ENCODE results near the gene ST3GAL4. TPM values are rescaled to one million over a fixed set of nuclear protein-coding genes. Genes with fewer than 3 reads are reported as not detected.

Gene ST3GAL4
- total RNA-seq, 1 donor from 2014 or later: 26.2 TPM

DNA sequence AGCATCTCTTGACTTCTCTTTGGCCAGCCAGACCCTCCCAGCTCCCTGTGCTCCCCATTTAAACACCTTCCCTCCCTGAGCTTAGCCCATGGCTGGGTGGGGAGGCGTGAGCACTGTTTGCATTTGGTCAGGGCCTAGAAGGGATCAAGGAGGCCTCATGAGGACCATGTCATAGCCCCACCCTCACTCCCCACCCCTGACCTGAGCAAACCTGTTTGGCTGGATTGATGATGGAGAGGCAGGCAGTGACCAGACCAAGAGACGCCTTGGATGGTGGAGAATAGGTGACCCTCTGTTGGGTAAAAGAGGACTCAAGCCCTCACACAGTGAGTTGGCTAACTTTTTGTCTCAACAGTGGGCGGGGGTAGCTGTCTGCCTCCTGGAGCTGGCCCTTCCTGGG, 49.9 kb downstream of the ST3GAL4 start:
- H3K4me3 ChIP-seq: no peak overlapping the region
- intact Hi-C loops (cut with DNase I): no loop called here
- DNase-seq (no peak), ATAC-seq (peak; percentile 80 to 83)
- H3K36me3 ChIP-seq: peaks cover 33% of the 10 kb centered on the region
- H3K9me3 ChIP-seq: no peaks in the 10 kb centered on the region
- no peak for TF ChIP-seq CTCF (IDR thresholded peaks at IDR 0.05)
- peak overlapping the region; percentile 36 for H3K27ac ChIP-seq
- H3K4me1 ChIP-seq: peaks cover 8% of the 10 kb centered on the region
- H3K27me3 ChIP-seq (ENCODE audit: low read depth): no peaks in the 10 kb centered on the region

DNA sequence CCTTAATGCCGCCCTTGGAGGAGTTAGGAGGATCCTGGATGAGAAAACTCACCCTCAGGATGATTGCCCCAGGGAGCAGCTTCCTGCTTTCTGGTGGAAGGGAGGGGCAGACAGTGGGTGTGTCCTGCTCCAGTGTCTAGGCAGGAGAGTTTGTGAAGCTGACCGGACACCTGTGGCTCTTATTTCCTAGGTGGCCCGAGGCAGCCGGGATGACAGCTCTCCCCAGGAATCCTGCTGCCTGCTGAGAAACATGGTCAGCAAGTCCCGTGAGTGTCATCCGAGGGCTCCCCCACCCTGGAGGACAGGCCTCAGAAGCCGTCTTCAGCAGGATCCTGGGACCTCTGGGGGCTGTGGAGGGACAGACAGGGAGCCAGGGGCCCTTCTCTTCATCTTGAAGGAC, 50.4 kb downstream of the ST3GAL4 start:
- peak overlapping the region; percentile 36 for H3K27ac ChIP-seq
- H3K27me3 ChIP-seq (ENCODE audit: low read depth): no peaks in the 10 kb centered on the region
- peaks cover 33% of the 10 kb centered on the region for H3K36me3 ChIP-seq
- TF ChIP-seq CTCF (IDR thresholded peaks at IDR 0.05): no peak
- H3K4me3 ChIP-seq: no peak overlapping the region
- H3K4me1 ChIP-seq: peaks cover 13% of the 10 kb centered on the region
- DNase-seq (no peak), ATAC-seq (peak in 1 of 2 donors; percentile 34)
- no peaks in the 10 kb centered on the region for H3K9me3 ChIP-seq
- intact Hi-C loops (cut with DNase I): no loop called here

- H3K4me1 ChIP-seq: peaks cover 18% of the 10 kb centered on the region
- no peak for TF ChIP-seq CTCF (IDR thresholded peaks at IDR 0.05)
Measured at GRCh38 chr11:126406368-126406767, 50.9 kb downstream of the ST3GAL4 start.

DNA sequence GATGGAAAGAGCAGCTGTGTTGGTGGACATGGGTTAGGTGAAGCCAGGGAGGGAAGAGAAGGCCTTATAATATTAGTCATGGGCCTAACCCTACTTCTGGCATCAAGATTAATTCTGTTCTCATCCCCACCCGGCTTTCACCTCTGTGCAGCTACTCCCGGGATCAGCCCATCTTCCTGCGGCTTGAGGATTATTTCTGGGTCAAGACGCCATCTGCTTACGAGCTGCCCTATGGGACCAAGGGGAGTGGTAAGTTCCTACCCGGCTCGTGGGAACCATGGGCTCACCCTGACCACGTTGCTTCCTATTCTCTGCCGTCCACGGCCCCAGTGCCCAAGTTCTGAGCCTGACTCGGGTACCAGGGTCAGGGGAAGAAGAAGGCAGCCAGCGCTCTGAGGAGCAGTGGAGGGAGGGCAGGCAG, 51.6 kb downstream of the ST3GAL4 start:
- TF ChIP-seq CTCF (IDR thresholded peaks at IDR 0.05): no peak
- no peak for ATAC-seq
- DNase-seq: no peak
- Histone ChIP-seq H3K4me1 (peaks cover 20% of the 10 kb centered on the region), H3K27me3 (ENCODE audit: low read depth) (no peaks in the 10 kb centered on the region), H3K4me3 (no peak overlapping the region), H3K9me3 (no peaks in the 10 kb centered on the region), H3K27ac (no peak overlapping the region), H3K36me3 (peaks cover 33% of the 10 kb centered on the region)
- intact Hi-C loops (cut with DNase I): no loop called here

More at GRCh38 chr11:126406368-126406767, 50.9 kb downstream of the ST3GAL4 start:
- H3K9me3 ChIP-seq: no peaks in the 10 kb centered on the region
- no peaks in the 10 kb centered on the region for H3K27me3 ChIP-seq (ENCODE audit: low read depth)
- H3K4me3 ChIP-seq: no peak overlapping the region
- intact Hi-C loops (cut with DNase I): no loop called here
- DNase-seq: no peak
- peak overlapping the region; percentile 36 for H3K27ac ChIP-seq
- peaks cover 33% of the 10 kb centered on the region for H3K36me3 ChIP-seq
- no peak for ATAC-seq

DNA sequence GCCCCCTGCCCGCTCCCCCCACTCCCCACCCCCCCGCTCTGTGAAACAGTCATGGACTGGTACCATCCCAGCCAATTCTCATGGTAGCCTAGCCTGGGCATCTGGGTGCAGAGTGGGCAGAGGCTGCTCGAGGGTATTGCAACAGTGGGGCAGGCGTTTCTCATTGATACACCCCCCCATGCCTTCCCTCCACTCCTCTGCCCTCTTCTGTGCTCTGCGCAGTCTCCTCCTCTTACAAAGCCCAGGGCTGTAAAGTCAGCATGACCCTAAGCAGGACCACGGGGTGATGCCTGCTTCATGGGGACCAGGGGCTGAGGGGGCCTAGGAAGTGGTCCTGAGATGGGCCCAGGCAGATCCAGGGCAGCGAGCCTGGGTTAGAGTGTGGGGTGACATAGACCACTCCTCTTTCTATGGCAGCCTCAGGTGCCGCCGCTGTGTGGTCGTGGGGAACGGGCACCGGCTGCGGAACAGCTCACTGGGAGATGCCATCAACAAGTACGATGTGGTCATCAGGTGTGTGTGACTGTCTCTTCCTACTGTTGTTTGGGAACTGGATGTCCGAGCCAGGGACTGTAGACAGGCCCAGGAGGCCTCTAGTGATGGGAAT, 52.3 kb downstream of the ST3GAL4 start:
- no peak for DNase-seq
- intact Hi-C loops (cut with DNase I): no loop called here
- no peak overlapping the region for H3K27ac ChIP-seq

More for the DNA sequence above, 52.3 kb downstream of the ST3GAL4 start:
- no peak for ATAC-seq
- H3K4me3 ChIP-seq: no peak overlapping the region
- H3K4me1 ChIP-seq: peaks cover 20% of the 10 kb centered on the region
- H3K36me3 ChIP-seq: peaks cover 33% of the 10 kb centered on the region
- no peaks in the 10 kb centered on the region for H3K9me3 ChIP-seq
- no peak for TF ChIP-seq CTCF (IDR thresholded peaks at IDR 0.05)
- no peaks in the 10 kb centered on the region for H3K27me3 ChIP-seq (ENCODE audit: low read depth)
